CD4-positive, alpha-beta T cell treated with Interleukin-12 subunit alpha and Interleukin-12 subunit beta, for 1 hour (primary cell): ENCODE data around the gene CCDC120.
A peak's percentile ranks its signal among the peaks of the same experiment; 100 is the strongest.

Source experiments
- DNase-seq: peaks from one replicate; pipeline ENCODE4 v3.0.0-alpha.2; 2020

The CCDC120 gene

DNA sequence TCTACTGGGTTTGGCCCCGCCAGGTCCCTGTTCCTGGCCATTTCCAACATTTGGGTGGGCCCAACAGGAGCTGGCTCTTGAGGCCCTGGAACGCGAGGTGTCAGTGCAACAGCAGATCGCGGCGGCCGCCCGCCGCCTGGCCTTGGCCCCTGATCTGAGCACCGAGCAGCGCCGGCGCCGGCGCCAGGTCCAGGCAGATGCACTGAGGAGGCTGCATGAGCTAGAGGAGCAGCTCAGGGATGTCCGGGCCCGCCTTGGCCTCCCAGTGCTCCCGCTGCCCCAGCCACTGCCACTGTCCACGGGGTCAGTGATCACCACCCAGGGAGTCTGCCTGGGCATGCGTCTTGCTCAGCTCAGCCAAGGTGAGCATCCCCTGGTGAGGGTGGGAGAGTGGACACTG, 5.5 kb downstream of the CCDC120 start:
- DNase-seq, result no peak

GRCh38 chrX:49064735-49065134, 5.9 kb downstream of the CCDC120 start:
- DNase-seq, result no peak

GRCh38 chrX:49066278-49066677, 7.5 kb downstream of the CCDC120 start:
- no peak for DNase-seq

DNA sequence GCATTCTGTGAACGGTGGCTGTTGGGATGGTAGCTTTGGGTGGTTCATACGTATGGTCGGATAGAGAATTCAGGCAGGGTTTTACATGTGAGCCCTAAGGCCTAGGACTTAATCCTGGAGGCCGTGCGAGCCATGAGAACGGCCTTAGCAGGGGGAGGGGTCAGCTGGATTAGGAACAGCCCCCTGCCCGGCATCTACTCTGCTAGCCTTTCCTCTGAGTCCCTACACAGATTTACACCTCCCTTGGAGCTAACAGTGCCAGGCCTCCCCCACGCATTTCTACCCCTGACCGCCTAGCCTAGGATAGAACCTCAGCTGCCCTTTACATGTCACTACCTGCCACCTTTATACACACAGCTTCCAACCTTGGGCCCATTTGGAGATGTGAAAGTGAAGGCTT, 7.9 kb downstream of the CCDC120 start:
- DNase-seq, result no peak

- DNase-seq, result no peak
Observed at GRCh38 chrX:49067285-49068120, 8.7 kb downstream of the CCDC120 start.

DNA sequence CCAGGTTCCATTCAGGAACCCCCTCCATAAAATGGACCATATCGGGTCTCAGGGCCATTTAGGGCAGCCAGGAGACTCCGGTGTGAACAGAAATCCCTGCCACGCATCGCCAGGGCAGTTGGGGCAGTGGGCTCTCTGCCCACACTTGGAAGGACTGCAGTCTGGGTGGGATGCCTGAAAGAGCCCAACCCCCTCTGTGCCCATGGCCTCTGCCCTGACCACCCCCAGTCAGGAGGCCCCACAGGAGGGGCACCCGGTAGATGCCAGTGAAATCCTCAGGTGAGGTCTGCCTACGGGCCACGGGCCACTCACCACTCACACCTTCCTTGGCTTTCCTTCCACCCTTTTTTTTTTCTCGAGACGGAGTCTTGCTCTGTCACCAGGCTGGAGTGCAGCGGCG, 10.2 kb downstream of the CCDC120 start:
- no peak for DNase-seq

- no peak for DNase-seq
Observed at GRCh38 chrX:49070988-49071387, 12.2 kb downstream of the CCDC120 start.

DNA sequence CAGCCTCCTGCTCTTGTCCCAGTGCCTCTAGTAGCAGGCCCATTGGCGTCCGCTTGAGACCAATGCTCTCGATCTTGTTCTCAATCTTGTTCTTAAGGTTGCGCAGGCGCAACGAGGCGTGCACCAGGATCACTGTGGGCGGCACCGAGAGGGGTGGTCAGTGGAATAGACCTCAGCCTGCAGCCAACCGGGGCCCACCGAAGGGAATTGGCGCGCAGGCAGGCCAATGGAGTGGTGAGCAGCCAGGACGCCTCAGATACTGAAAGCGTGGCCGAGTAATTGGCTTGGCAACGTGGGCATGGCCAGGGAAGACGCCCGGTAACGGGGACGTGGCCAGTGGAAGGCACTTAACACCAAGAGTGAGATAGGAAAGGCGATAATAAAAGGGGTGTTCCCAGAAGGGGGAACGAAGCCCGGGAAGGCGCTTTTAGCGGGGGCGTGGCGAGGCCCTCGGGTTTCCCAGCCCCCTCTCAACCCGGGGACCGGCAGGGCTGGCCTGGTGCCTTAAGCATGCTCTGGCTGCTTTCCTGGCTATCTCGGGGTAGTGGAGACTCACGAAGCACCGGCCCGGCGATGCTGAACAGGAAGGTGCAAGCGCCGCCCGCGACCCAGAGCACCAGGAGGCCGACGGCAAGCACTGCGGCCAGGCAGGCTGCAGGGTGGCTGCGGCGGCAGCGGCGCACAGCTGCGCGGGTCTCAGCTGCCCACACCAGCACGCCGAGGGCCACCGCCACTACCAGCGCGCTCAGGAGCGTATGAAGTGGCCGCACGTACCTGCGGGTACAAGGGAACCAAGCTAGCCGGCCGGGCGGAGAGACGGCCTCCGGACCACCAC, 13.3 kb downstream of the CCDC120 start:
- no peak for DNase-seq

DNA sequence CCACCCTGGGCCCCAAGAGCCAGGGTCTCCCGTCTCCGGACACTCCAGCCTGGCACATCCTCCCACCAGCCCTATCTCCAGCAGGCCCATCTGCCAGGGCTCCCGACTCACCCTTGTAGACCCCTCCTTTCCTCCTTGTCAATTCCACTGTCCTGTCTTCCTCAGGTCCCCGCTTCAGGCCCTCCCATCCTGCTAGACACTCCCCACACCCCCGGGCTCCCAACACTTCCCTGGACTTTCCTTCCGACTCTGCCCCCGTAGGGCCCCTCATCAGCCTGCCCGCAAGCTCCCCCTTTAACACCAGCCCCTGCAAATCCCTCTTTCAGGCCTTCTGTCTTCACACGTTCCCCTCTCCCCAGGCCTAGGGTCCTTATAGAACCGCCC, 13.9 kb downstream of the CCDC120 start:
- no peak for DNase-seq

DNA sequence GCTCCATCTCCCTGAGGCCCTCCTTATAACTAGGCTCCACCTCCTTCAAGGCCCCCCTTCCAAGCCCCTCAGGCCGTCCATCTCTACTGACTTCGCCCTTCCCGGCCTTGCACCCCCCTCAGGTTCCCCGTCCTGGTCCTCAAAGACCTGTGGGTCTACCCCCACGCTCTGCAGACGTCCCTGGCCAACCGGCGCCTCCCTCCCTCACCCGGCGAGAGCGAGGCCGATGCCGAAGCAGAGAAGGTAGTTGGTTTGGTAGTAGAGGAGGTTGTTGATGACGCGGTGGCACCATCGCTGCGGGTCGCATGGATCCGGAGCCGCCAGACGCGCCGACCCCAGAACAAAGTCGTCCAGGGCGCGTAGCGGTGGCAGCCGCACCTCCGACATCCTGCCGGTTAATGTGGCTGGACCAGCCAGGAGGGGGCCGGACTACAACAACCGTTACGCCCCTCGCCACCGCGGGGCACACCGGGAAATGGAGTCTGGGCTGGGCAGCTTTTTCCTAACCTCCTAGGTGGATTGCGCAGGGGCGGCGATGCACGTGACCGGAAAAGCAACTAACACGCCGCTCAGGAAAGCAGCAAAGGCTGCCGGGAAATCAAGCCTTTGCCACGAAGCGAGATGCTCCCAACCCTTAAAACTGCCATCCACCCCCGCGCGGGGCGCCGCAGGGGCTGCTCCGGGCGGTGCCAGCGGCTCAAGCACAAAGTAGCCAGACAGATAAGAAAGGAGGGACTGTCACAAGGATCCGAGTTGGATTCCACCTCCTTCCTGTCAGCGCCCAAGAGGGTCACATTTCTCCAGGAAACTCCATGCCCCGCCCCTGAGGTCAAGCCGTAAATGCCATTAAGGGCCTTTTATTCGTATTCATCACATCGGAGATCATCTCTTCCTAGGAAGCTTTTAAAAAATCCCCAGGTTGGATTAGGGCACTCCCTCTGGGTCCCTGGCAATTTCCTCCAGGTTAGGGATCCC, 15.1 kb downstream of the CCDC120 start, which contains the start of gene PRAF2:
PRAF2 (minus strand) TSS at position 402 of the 975 bp plus-strand sequence; CDS start at position 387, 15 bp downstream.
- peak; percentile 93 for DNase-seq

DNA sequence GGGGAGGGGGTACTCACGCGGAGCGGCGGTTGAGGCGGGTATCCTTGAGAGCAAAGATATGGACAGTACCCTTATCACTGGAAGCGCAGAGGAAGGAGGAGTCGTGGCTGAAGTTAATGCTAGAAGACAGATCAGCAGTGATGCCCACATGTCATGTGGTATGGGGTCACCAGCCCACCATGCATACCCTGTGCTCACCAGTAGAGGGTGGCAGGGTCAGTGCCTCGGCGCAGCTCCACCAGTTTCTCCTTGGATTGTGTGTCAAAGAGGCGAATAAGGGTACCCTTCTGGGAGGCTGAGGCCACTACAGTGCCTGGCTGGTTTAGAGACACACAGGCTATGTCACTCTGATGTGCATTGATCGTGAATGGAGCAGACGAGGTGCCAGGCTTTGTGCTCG, 16.5 kb downstream of the CCDC120 start:
- DNase-seq, result no peak

DNA sequence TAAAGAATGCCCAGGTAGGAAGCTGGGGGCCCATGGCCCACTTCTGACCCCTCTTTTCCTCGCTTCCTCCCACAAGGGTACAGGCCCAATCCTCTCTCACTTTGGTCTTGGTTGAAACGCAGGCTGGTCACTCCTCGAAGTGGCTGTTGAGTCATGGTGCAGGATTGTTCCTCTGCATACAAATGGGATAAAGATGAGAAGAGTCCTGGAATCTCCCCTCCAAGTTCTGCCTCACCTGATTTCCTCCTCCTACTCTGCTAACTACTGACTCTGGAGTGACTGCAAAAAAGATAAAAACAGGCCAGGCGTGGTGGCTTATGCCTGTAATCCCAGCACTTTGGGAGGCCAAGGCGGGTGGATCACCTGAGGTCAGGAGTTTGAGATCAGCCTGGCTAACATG, 19.1 kb downstream of the CCDC120 start:
- DNase-seq, result no peak

- peak; percentile 80 for DNase-seq
Observed at GRCh38 chrX:49079489-49080428, 21.0 kb downstream of the CCDC120 start, which contains the start of gene WDR45. Gene WDR45, minus strand, starts transcription at chrX:49079887. Its CDS starts 1,792 bp downstream, at chrX:49078095.

DNA sequence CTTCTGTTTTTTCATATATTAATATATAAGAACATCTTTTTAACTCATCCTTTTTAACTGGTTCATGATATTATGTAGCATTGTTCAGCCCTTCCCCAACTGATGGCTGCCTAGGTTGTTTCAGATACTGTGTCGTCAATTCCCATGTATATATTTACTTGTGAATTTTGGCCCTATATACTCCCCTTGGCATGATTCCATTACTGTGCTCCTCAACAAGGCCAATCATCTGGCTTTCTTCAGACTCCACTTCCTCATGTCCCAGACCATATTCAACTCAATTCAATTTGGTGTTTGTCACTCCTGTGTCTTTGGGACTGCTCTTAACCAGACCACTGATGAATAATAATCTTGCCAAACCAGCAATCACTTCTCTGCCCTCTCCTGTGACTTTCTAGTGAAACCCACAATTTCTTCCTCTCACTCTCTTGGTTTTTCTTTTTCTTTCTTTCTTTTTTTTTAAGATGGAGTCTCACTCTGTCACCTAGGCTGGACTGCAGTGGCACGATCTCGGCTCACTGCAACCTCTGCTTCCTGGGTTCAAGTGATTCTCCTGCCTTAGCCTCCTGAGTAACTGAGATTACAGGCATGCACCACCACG, 23.6 kb downstream of the CCDC120 start:
- no peak for DNase-seq

- no peak for DNase-seq
Observed at GRCh38 chrX:49089553-49089952, 30.8 kb downstream of the CCDC120 start.

- DNase-seq, result no peak
Observed at GRCh38 chrX:49096419-49096818, 37.6 kb downstream of the CCDC120 start.

DNA sequence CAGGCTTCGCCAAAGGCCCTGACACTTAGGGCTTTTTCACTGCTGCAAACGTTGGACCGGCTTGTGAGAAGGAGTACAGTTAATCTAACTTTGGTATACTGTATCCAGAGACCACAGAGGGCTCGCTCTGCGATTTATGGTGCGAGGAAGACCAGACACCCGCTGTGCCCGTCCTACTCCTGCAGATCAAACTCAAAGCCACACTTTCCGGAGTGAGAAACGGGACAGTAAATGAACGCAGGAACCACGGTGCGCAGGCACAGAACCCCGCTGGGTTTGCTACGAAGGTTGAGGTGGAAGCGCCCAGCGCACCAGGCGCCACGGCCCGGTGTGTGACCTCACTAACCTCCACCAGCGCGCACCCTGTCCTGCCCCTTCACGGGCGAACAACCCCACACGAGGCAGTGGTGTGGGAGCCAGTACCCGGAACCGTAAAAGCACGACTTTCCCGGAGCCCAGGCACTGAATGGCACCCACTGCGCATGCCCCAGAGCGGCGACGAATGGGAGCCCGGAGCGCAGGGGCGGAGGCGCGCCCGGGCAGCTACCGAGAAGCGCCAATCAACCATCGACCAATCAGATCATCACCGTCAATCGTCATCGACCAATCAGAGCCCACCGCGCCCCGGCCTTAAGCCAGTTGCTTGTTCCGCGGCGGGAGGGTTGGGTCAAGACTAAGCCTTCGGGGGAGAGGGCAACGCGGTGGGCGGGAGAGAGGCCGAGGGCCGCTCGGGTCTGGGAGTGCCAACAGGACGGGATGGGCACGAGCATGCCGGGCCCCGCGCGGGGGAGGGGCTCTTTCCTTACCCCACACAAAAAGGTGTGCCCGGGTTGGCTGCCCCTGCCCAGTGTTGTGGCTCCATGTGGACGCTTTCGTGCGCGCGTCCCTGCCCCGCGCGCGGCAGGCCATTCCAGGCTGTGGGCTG, 42.2 kb downstream of the CCDC120 start:
- DNase-seq, result peak; percentile 92

DNA sequence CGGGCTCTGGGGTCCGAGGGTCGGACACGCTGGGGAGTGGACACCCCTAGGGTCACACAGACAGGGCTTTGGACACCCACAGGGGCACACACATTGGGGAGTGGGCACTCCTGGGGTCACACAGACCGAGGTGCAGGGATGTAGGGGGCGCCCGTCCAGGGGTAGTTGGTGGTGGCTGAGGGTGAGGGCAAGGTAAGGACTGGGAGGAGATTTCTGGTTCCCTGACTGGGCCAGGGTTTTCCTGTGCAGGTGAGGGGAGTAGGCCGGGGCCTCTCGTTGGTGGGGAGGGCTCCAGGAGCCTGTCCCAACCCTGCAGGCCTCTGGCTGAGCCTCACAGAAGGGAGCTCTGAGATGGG, 42.8 kb downstream of the CCDC120 start:
- no peak for DNase-seq

- no peak for DNase-seq
Observed at GRCh38 chrX:49102190-49102589, 43.4 kb downstream of the CCDC120 start.

GRCh38 chrX:49103637-49104036, 44.8 kb downstream of the CCDC120 start:
- DNase-seq, result no peak
